GM21381 (cell line): ENCODE results near the gene GCLC.
"Not testable (repeated sequence)": the region's sequence is repeated elsewhere in the genome, so short reads cannot be mapped to it uniquely, and the experiment has no call there.

Source experiments
- ATAC-seq: cut with Tn5 transposase; IDR thresholded peaks from one replicate; pipeline ENCODE4 v1.9.1; 2021; ENCODE audit warnings: mild to moderate bottlenecking, moderate library complexity; ENCODE audit not compliant: unreplicated experiment

Gene GCLC

GRCh38 chr6:53564401-53565065 is 19.6 kb upstream of the GCLC start:
- ATAC-seq, result no peak

GRCh38 chr6:53556986-53557715 is 12.2 kb upstream of the GCLC start:
- ATAC-seq, result no peak

GRCh38 chr6:53553600-53553999 is 8.7 kb upstream of the GCLC start:
- ATAC-seq, result not testable (repeated sequence)

- not testable (repeated sequence) for ATAC-seq
These were observed 6.8 kb upstream of the GCLC start for GRCh38 chr6:53551681-53552080.

GRCh38 chr6:53547811-53548496 is 3.1 kb upstream of the GCLC start:
- peak; percentile 73 for ATAC-seq

- peak; percentile 3 for ATAC-seq
These were observed 2.4 kb upstream of the GCLC start for GRCh38 chr6:53547166-53547810.

GRCh38 chr6:53546281-53546680 is 1.4 kb upstream of the GCLC start:
- ATAC-seq, result no peak

GRCh38 chr6:53544217-53544469 is 758 bp downstream of the GCLC start:
- ATAC-seq, result no peak

GRCh38 chr6:53543359-53544216 is 1.3 kb downstream of the GCLC start:
- no peak for ATAC-seq

- no peak for ATAC-seq
These were observed 3.0 kb downstream of the GCLC start for GRCh38 chr6:53541900-53542299.

GRCh38 chr6:53540129-53540692 is 4.7 kb downstream of the GCLC start:
- ATAC-seq, result no peak

GRCh38 chr6:53539561-53539960 is 5.3 kb downstream of the GCLC start:
- ATAC-seq, result no peak

GRCh38 chr6:53536561-53536960 is 8.3 kb downstream of the GCLC start:
- no peak for ATAC-seq

GRCh38 chr6:53532942-53533341 is 12.0 kb downstream of the GCLC start:
- ATAC-seq, result peak; percentile 64

- no peak for ATAC-seq
These were observed 12.7 kb downstream of the GCLC start for GRCh38 chr6:53532061-53532797.

- ATAC-seq, result no peak
These were observed 14.0 kb downstream of the GCLC start for GRCh38 chr6:53530780-53531386.

- no peak for ATAC-seq
These were observed 14.6 kb downstream of the GCLC start for GRCh38 chr6:53530346-53530745.

- no peak for ATAC-seq
These were observed 15.4 kb downstream of the GCLC start for GRCh38 chr6:53529324-53530036.

- ATAC-seq, result no peak
These were observed 16.8 kb downstream of the GCLC start for GRCh38 chr6:53528107-53528506.
